ENCODE data around the gene THPO.
"Not testable (repeated sequence)": the region's sequence is repeated elsewhere in the genome, so short reads cannot be mapped to it uniquely, and the experiment has no call there.

The THPO gene

GRCh38 chr3:184349563-184350470 lies 28.2 kb downstream of the THPO start:
- DNase-seq (ENCODE audit: low read depth in 2 of 2) = no peak

GRCh38 chr3:184348057-184348382 lies 30.0 kb downstream of the THPO start:
- DNase-seq (ENCODE audit: low read depth in 2 of 2) = no peak

GRCh38 chr3:184347321-184348056 lies 30.5 kb downstream of the THPO start:
- no peak for DNase-seq (ENCODE audit: low read depth in 2 of 2)

- DNase-seq (ENCODE audit: low read depth in 2 of 2) = no peak
Observed at GRCh38 chr3:184346480-184347190, 31.4 kb downstream of the THPO start.

- no peak for DNase-seq (ENCODE audit: low read depth in 2 of 2)
Observed at GRCh38 chr3:184345317-184346144, 32.5 kb downstream of the THPO start.

- no peak for DNase-seq (ENCODE audit: low read depth in 2 of 2)
Observed at GRCh38 chr3:184344579-184345316, 33.3 kb downstream of the THPO start.

- DNase-seq (ENCODE audit: low read depth in 2 of 2) = no peak
Observed at GRCh38 chr3:184343200-184343876, 34.7 kb downstream of the THPO start.

GRCh38 chr3:184341925-184342324 lies 36.1 kb downstream of the THPO start:
- DNase-seq (ENCODE audit: low read depth in 2 of 2) = no peak

- DNase-seq (ENCODE audit: low read depth in 2 of 2) = not testable (repeated sequence)
Observed at GRCh38 chr3:184339451-184340135, 38.4 kb downstream of the THPO start.

- DNase-seq (ENCODE audit: low read depth in 2 of 2) = no peak
Observed at GRCh38 chr3:184339001-184339400, 39.0 kb downstream of the THPO start.

GRCh38 chr3:184338511-184338945 lies 39.5 kb downstream of the THPO start:
- DNase-seq (ENCODE audit: low read depth in 2 of 2) = no peak

GRCh38 chr3:184337981-184338380 lies 40.0 kb downstream of the THPO start:
- no peak for DNase-seq (ENCODE audit: low read depth in 2 of 2)

GRCh38 chr3:184337399-184337714 lies 40.6 kb downstream of the THPO start, which contains the start of gene FAM131A:
TSS of gene FAM131A (plus strand) at chr3:184337600. CDS start at chr3:184337631, 31 bp downstream.
- no peak for DNase-seq (ENCODE audit: low read depth in 2 of 2)

- no peak for DNase-seq (ENCODE audit: low read depth in 2 of 2)
Observed at GRCh38 chr3:184336547-184337398, 41.2 kb downstream of the THPO start.

- peak; percentile 70 to 77 for DNase-seq (ENCODE audit: low read depth in 2 of 2)
Observed at GRCh38 chr3:184335661-184336546, 42.1 kb downstream of the THPO start.

- DNase-seq (ENCODE audit: low read depth in 2 of 2) = no peak
Observed at GRCh38 chr3:184335291-184335660, 42.7 kb downstream of the THPO start.

GRCh38 chr3:184334470-184335158 lies 43.4 kb downstream of the THPO start:
- peak in 1 of 2 donors; percentile 30 for DNase-seq (ENCODE audit: low read depth in 2 of 2)

Measured in stimulated activated CD8-positive, alpha-beta memory T cell treated with anti-CD3 and anti-CD28 coated beads, Interleukin-7, amount 100 ng/mL, for 4 hours (primary cell).